PC-9 (cell line): Measurements from ENCODE around the gene IL15. TPM values are rescaled to one million over a fixed set of nuclear protein-coding genes. Genes with fewer than 3 reads are reported as not detected.
A peak's percentile ranks its signal among the peaks of the same experiment; 100 is the strongest.

Source experiments
- BruUV-seq: library from RNA; stranded (reverse); fragments of 400-500 nt; replicated peaks from 2 replicates; lab custom pipeline; 2021; lab: Mats Ljungman, UMichigan
- CTCF ChIA-PET: fragments of 300-600 bp; sonication (Branson Sonifier 250); formaldehyde crosslinking; loops from one replicate; lab custom pipeline; 2022; ENCODE audit warnings: antibody characterized with exemption; lab: Charles Lee
- POLR2A ChIA-PET: fragments of 300-600 bp; sonication (Branson Sonifier 250); formaldehyde crosslinking; loops from one replicate; lab custom pipeline; 2022; ENCODE audit warnings: antibody characterized with exemption; ENCODE audit not compliant: unreplicated experiment; lab: Charles Lee
- DNase-seq, 2 experiments: peaks; one replicate each; pipeline versions ENCODE4 v3.0.0 to v3.0.0-alpha.2; 2015 to 2022; ENCODE audit warnings: mixed read lengths in 1 of 2
- H2AFZ ChIP-seq: fragments of 200-600 bp; sonication (generic); 2 replicates; pipeline ENCODE4 v1.8.1; 2017; ENCODE audit warnings: antibody characterized with exemption
- H3F3A ChIP-seq: fragments of 200-600 bp; sonication (generic); 2 replicates; pipeline ENCODE4 v1.8.1; 2017; ENCODE audit warnings: antibody characterized with exemption, mild to moderate bottlenecking, low read depth; ENCODE audit not compliant: insufficient read depth
- H3K27ac ChIP-seq: fragments of 200-600 bp; sonication (generic); 2 replicates; pipeline ENCODE4 v1.6.1; 2016; ENCODE audit warnings: mixed run types
- H3K27me3 ChIP-seq: fragments of 200-600 bp; sonication (generic); 2 replicates; pipeline ENCODE4 v1.6.1; 2016; ENCODE audit warnings: low read depth, mixed run types; ENCODE audit not compliant: insufficient read depth
- H3K36me3 ChIP-seq: fragments of 200-600 bp; sonication (generic); 2 replicates; pipeline ENCODE4 v1.6.1; 2016; ENCODE audit warnings: low read depth, mixed run types
- H3K4me1 ChIP-seq: fragments of 200-600 bp; sonication (generic); replicated peaks from 2 replicates; pipeline ENCODE4 v1.6.1; 2016; ENCODE audit warnings: mixed run types; ENCODE audit not compliant: insufficient read depth
- H3K4me2 ChIP-seq: fragments of 200-600 bp; sonication (generic); 2 replicates; pipeline ENCODE4 v1.6.1; 2017; ENCODE audit warnings: mixed run types
- H3K4me3 ChIP-seq: fragments of 200-600 bp; sonication (generic); 2 replicates; pipeline ENCODE4 v1.6.1; 2016; ENCODE audit warnings: mixed run types
- H3K79me2 ChIP-seq: fragments of 200-600 bp; sonication (generic); 2 replicates; pipeline ENCODE4 v1.6.1; 2017; ENCODE audit warnings: low read depth, mixed run types
- H3K9me2 ChIP-seq: fragments of 200-600 bp; sonication (generic); 2 replicates; pipeline ENCODE4 v1.8.1; 2017; ENCODE audit warnings: mild to moderate bottlenecking; ENCODE audit not compliant: insufficient read depth
- H3K9me3 ChIP-seq: fragments of 200-600 bp; sonication (generic); 2 replicates; pipeline ENCODE4 v1.8.1; 2016; ENCODE audit warnings: low read depth; ENCODE audit not compliant: insufficient read depth
- H4K20me1 ChIP-seq: fragments of 200-600 bp; sonication (generic); 2 replicates; pipeline ENCODE4 v1.8.1; 2017; ENCODE audit not compliant: insufficient read depth
- CTCF ChIP-seq: fragments of 200-600 bp; sonication (generic); conservative IDR thresholded peaks from 2 replicates; pipeline ENCODE4 v1.6.1; 2017; ENCODE audit warnings: mixed run types, antibody characterized with exemption, mild to moderate bottlenecking, moderate library complexity
- EZH2 ChIP-seq: fragments of 200-600 bp; sonication (generic); IDR thresholded peaks from 2 replicates; pipeline ENCODE4 v1.8.0; 2017; ENCODE audit warnings: antibody characterized with exemption, low read depth
- intact Hi-C: fragments of 100-400 bp; cut with micrococcal nuclease; formaldehyde crosslinking; loops from one replicate; pipeline ENCODE4 v1.10.0; 2022; ENCODE audit not compliant: unreplicated experiment
- total RNA-seq: library from RNA; stranded (reverse); gene quantifications from 2 replicates; pipeline ENCODE4 v1.2.3, GENCODE V29; 2021

IL15 gene
- total RNA-seq, 1 experiment from 2014 or later: 4.2 TPM

DNA sequence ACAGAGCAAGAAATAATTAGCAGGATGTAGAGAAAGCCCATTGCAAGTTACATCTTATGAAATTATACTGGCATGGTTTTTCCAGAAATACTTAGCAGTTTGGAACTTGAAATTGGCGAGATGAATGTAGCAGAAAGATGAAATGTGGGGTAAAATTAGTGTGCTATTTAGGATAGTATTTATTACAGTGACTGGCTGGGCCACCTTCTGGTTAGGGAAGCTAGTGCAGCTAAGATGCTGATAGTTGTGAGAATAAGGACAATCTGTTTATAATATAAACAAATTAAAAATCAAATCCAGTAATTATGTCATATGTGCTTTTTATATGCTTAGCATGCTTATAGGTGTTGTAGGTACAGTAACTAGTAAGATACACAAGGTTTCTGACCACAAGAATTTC lies 74.8 kb downstream of the IL15 start:
- Histone ChIP-seq H3K9me2 (no peaks in the 10 kb centered on the region), H3F3A (0 out of 2 replicates have a peak, but pooled peaks cover 7% of the 10 kb centered on the region), H4K20me1 (no peaks in the 10 kb centered on the region), H3K27ac (no peak overlapping the region), H3K36me3 (no peaks in the 10 kb centered on the region), H2AFZ (no peak overlapping the region), H3K9me3 (no peaks in the 10 kb centered on the region), H3K27me3 (no peaks in the 10 kb centered on the region), H3K4me1 (peaks cover 17% of the 10 kb centered on the region), H3K79me2 (no peaks in the 10 kb centered on the region), H3K4me3 (no peak overlapping the region), H3K4me2 (no peak overlapping the region)
- BruUV-seq: no TSS peak
- intact Hi-C loops: loop anchor here (10.0 kb wide), 1 partner anchor 134 kb away; no protein-coding TSS in a partner anchor
- no peak for DNase-seq
- TF ChIP-seq EZH2: no peak
- peak; percentile 41 for TF ChIP-seq CTCF
- ChIA-PET POLR2A (interaction anchor here (0.6 kb wide), 1 partner anchor 142 kb away, joined by 12 read pairs; no protein-coding TSS in a partner anchor), CTCF (no interaction called here)

GRCh38 chr4:141713185-141713584 lies 76.8 kb downstream of the IL15 start:
- peaks cover 17% of the 10 kb centered on the region for H3K4me1 ChIP-seq
- peak overlapping the region; percentile 3; the same call in 1 of the 2 replicates for H3K4me2 ChIP-seq
- peak overlapping the region; percentile 35 for H3K27ac ChIP-seq
- intact Hi-C loops: loop anchor here (10.0 kb wide), 1 partner anchor 132 kb away; no protein-coding TSS in a partner anchor
- no peak overlapping the region for H2AFZ ChIP-seq
- 0 out of 2 replicates have a peak, but pooled peaks cover 7% of the 10 kb centered on the region for H3F3A ChIP-seq
- H3K36me3 ChIP-seq: no peaks in the 10 kb centered on the region
- H3K4me3 ChIP-seq: no peak overlapping the region
- H3K27me3 ChIP-seq: no peaks in the 10 kb centered on the region
- H3K9me2 ChIP-seq: no peaks in the 10 kb centered on the region
- no peak for DNase-seq
- no peaks in the 10 kb centered on the region for H3K9me3 ChIP-seq
- TF ChIP-seq CTCF (no peak), EZH2 (no peak)
- BruUV-seq: no TSS peak
- no peaks in the 10 kb centered on the region for H4K20me1 ChIP-seq
- ChIA-PET POLR2A (interaction anchor here (0.5 kb wide), 1 partner anchor 1800 kb away, joined by 3 read pairs; the partner anchor contains the start of gene SMARCA5), CTCF (no interaction called here)
- no peaks in the 10 kb centered on the region for H3K79me2 ChIP-seq

DNA sequence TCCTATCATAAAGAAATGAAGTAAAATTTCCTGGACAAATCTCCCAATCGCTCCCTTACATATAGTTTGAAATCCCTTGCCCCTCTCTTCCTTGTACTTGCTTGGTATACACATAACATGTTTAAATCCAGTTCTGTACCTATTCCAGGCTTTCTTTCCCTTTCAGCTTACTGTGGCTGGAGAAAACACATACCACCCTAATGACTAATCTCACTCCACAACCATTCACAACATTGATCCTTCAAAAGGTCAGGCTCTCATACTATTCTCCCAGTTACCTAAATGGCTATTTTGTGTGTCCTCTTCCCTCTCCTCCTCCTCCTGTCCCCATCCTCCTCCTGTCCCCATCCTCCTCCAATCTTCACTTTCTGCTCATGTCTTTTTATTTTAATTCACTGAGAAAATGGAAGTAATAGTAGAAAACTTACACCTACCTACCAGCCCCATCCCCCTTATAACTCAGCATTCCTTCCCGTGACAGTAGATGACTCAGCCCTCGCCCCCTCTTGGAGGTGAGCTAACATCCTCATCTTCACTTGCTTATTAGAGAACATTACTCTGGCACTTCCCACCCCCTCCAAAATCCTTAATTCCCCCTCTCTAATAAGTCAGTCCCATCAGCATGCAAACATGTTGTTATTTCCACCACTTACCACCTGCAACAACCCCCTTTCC lies 77.5 kb downstream of the IL15 start:
- intact Hi-C loops: loop anchor here (10.0 kb wide), 1 partner anchor 131 kb away; no protein-coding TSS in a partner anchor
- Histone ChIP-seq H3F3A (0 out of 2 replicates have a peak, but pooled peaks cover 7% of the 10 kb centered on the region), H3K9me2 (no peaks in the 10 kb centered on the region), H3K79me2 (no peaks in the 10 kb centered on the region), H4K20me1 (no peaks in the 10 kb centered on the region), H3K27ac (peak overlapping the region; percentile 35), H3K4me1 (peaks cover 17% of the 10 kb centered on the region), H3K4me2 (peak overlapping the region; percentile 3), H2AFZ (no peak overlapping the region), H3K4me3 (no peak overlapping the region), H3K9me3 (no peaks in the 10 kb centered on the region), H3K27me3 (no peaks in the 10 kb centered on the region), H3K36me3 (no peaks in the 10 kb centered on the region)
- POLR2A ChIA-PET: interaction anchor here (0.5 to 0.7 kb wide), 2 partner anchors 843 to 1799 kb away, joined by 3 read pairs; partner anchors contain the start of gene SMARCA5
- no TSS peak for BruUV-seq
- no peak for TF ChIP-seq CTCF
- no peak for TF ChIP-seq EZH2
- CTCF ChIA-PET: no interaction called here
- peak; percentile 39 to 50 for DNase-seq
